Astrocyte (in vitro differentiated cells and primary cell): Measurements from ENCODE around the gene CDC34.

ENCODE experiments used
- CTCF ChIP-seq: IDR thresholded peaks from 2 replicates; pipeline ENCODE4 v1.5.1; 2011; ENCODE audit warnings: low read depth, mild to moderate bottlenecking, inconsistent platforms, low read length, moderate library complexity; ENCODE audit not compliant: insufficient read depth
- EZH2 ChIP-seq: IDR thresholded peaks from 2 replicates; pipeline ENCODE4 v1.6.1; 2012; ENCODE audit warnings: mild to moderate bottlenecking, low read length, inconsistent platforms; ENCODE audit not compliant: insufficient read depth

- TF ChIP-seq CTCF = no peak
- no peak for TF ChIP-seq EZH2
Measured at GRCh38 chr19:495081-495401, 36.5 kb upstream of the CDC34 start.
